SK-MEL-5 (cell line): ENCODE results near the gene KCNJ6. TPM values are rescaled to one million over a fixed set of nuclear protein-coding genes. Genes with fewer than 3 reads are reported as not detected.

ENCODE experiments used
- DNase-seq: peaks from one replicate; pipeline ENCODE4 v3.0.0-alpha.2; 2016; ENCODE audit warnings: low read depth, low spot score
- in situ Hi-C: cut with HindIII; loops from 2 replicates; pipeline ENCODE4 v1.10.0; 2016; ENCODE audit warnings: low sequenced_read_pairs, high pct_unique_total_duplicates, low pct_unique_long_range_greater_than_20kb
- total RNA-seq: library from RNA; depleted of rRNA; stranded (reverse); fragments of >200 nt; shearing (Covaris generic); gene quantifications from 2 replicates; pipeline ENCODE4 v1.2.3, GENCODE V29; 2014

KCNJ6 gene
- total RNA-seq, 1 experiment from 2014 or later = not detected

- in situ Hi-C loops = no loop called here
- DNase-seq = no peak
Observed at GRCh38 chr21:37843191-37843590, 73.1 kb downstream of the KCNJ6 start.

GRCh38 chr21:37842163-37842919, 73.9 kb downstream of the KCNJ6 start:
- DNase-seq = no peak

GRCh38 chr21:37837381-37837780, 78.9 kb downstream of the KCNJ6 start:
- in situ Hi-C loops = no loop called here
- no peak for DNase-seq

More at GRCh38 chr21:37842163-37842919, 73.9 kb downstream of the KCNJ6 start:
- in situ Hi-C loops = no loop called here

GRCh38 chr21:37835481-37835880, 80.8 kb downstream of the KCNJ6 start:
- in situ Hi-C loops = no loop called here
- no peak for DNase-seq

- in situ Hi-C loops = no loop called here
Observed at GRCh38 chr21:37833301-37833700, 83.0 kb downstream of the KCNJ6 start.

GRCh38 chr21:37829447-37829846, 86.8 kb downstream of the KCNJ6 start:
- in situ Hi-C loops = no loop called here
- no peak for DNase-seq

More at GRCh38 chr21:37833301-37833700, 83.0 kb downstream of the KCNJ6 start:
- no peak for DNase-seq

- in situ Hi-C loops = no loop called here
Observed at GRCh38 chr21:37828991-37829390, 87.3 kb downstream of the KCNJ6 start.

GRCh38 chr21:37828556-37828955, 87.7 kb downstream of the KCNJ6 start:
- in situ Hi-C loops = no loop called here
- no peak for DNase-seq

More at GRCh38 chr21:37828991-37829390, 87.3 kb downstream of the KCNJ6 start:
- no peak for DNase-seq

- in situ Hi-C loops = no loop called here
- DNase-seq = no peak
Observed at GRCh38 chr21:37827913-37828312, 88.3 kb downstream of the KCNJ6 start.

GRCh38 chr21:37821786-37822450, 94.3 kb downstream of the KCNJ6 start:
- in situ Hi-C loops = no loop called here
- DNase-seq = no peak

- no peak for DNase-seq
- in situ Hi-C loops = no loop called here
Observed at GRCh38 chr21:37821092-37821491, 95.2 kb downstream of the KCNJ6 start.

GRCh38 chr21:37819372-37819771, 96.9 kb downstream of the KCNJ6 start:
- in situ Hi-C loops = no loop called here
- DNase-seq = no peak

GRCh38 chr21:37817242-37817641, 99.0 kb downstream of the KCNJ6 start:
- in situ Hi-C loops = no loop called here

GRCh38 chr21:37815893-37816292, 100.4 kb downstream of the KCNJ6 start:
- no peak for DNase-seq
- in situ Hi-C loops = no loop called here

More at GRCh38 chr21:37817242-37817641, 99.0 kb downstream of the KCNJ6 start:
- no peak for DNase-seq

GRCh38 chr21:37811711-37812110, 104.5 kb downstream of the KCNJ6 start:
- in situ Hi-C loops = no loop called here
- no peak for DNase-seq

GRCh38 chr21:37808261-37808660, 108.0 kb downstream of the KCNJ6 start:
- in situ Hi-C loops = no loop called here
- DNase-seq = no peak

- no peak for DNase-seq
- in situ Hi-C loops = no loop called here
Observed at GRCh38 chr21:37805266-37805665, 111.0 kb downstream of the KCNJ6 start.

GRCh38 chr21:37804001-37804400, 112.3 kb downstream of the KCNJ6 start:
- DNase-seq = no peak
- in situ Hi-C loops = no loop called here

GRCh38 chr21:37803101-37803651, 113.1 kb downstream of the KCNJ6 start:
- in situ Hi-C loops = no loop called here
- DNase-seq = no peak
